CD4-positive, alpha-beta memory T cell (primary cell): ENCODE data around the gene ZSCAN2. TPM values are rescaled to one million over a fixed set of nuclear protein-coding genes. Genes with fewer than 3 reads are reported as not detected.

Experiments used
- CTCF ChIA-PET: fragments of 350-600 bp; sonication (Branson Sonifier 250); formaldehyde crosslinking; loops from one replicate; lab custom pipeline; 2021; ENCODE audit warnings: inconsistent platforms; ENCODE audit not compliant: partially characterized antibody; lab: Charles Lee
- POLR2A ChIA-PET: fragments of 350-600 bp; sonication (Branson Sonifier 250); formaldehyde crosslinking; loops from one replicate; lab custom pipeline; 2021; ENCODE audit not compliant: partially characterized antibody; lab: Charles Lee
- DNase-seq, 5 donors: peaks; one replicate each; pipeline versions ENCODE4 v3.0.0 to v3.0.0-alpha.2; 2020 to 2022; ENCODE audit warnings: mixed read lengths in 1 of 5
- H3K27ac ChIP-seq: one replicate; pipeline ENCODE4 v1.7.0; 2013; ENCODE audit warnings: low read depth, low read length
- H3K27me3 ChIP-seq: 2 replicates; pipeline ENCODE4 v1.7.0; 2013; ENCODE audit warnings: mild to moderate bottlenecking, low read length, moderate library complexity; ENCODE audit not compliant: insufficient read depth
- H3K36me3 ChIP-seq: 2 replicates; pipeline ENCODE4 v1.7.0; 2013; ENCODE audit warnings: mild to moderate bottlenecking, low read length, moderate library complexity; ENCODE audit not compliant: insufficient read depth
- H3K4me1 ChIP-seq: 2 replicates; pipeline ENCODE4 v1.7.0; 2013; ENCODE audit warnings: mild to moderate bottlenecking, low read length, moderate library complexity; ENCODE audit not compliant: insufficient read depth
- H3K4me3 ChIP-seq, 2 donors: one replicate each; pipeline ENCODE4 v1.7.0; 2013; ENCODE audit warnings: low read length in 2 of 2, mild to moderate bottlenecking in 1 of 2
- H3K9me3 ChIP-seq, 2 donors: one replicate each; pipeline ENCODE4 v1.7.0; 2013; ENCODE audit warnings: low read length in 2 of 2, control low read depth in 1 of 2; ENCODE audit not compliant: control insufficient read depth in 1 of 2
- H3K27ac Mint-ChIP-seq, 7 donors: one replicate each; pipeline ENCODE4 v1.8.0; 2020 to 2021; ENCODE audit warnings: mixed read lengths in 7 of 7, mild to moderate bottlenecking in 6 of 7, inconsistent platforms in 3 of 7, moderate library complexity in 3 of 7
- H3K27me3 Mint-ChIP-seq, 2 donors: one replicate each; pipeline ENCODE4 v1.8.0; 2020 to 2021; ENCODE audit warnings: mixed read lengths in 2 of 2
- H3K36me3 Mint-ChIP-seq, 2 donors: one replicate each; pipeline ENCODE4 v1.8.0; 2020 to 2021; ENCODE audit warnings: mixed read lengths in 2 of 2, inconsistent platforms in 1 of 2, mild to moderate bottlenecking in 1 of 2
- H3K4me1 Mint-ChIP-seq, 4 donors: one replicate each; pipeline ENCODE4 v1.8.0; 2020 to 2021; ENCODE audit warnings: mixed read lengths in 4 of 4, mild to moderate bottlenecking in 1 of 4
- H3K4me3 Mint-ChIP-seq, 8 donors: one replicate each; pipeline ENCODE4 v1.8.0; 2020 to 2021; ENCODE audit warnings: mixed read lengths in 8 of 8, mild to moderate bottlenecking in 7 of 8, moderate library complexity in 6 of 8, inconsistent platforms in 3 of 8
- H3K9me3 Mint-ChIP-seq, 8 donors: one replicate each; pipeline ENCODE4 v1.8.0; 2020 to 2021; ENCODE audit warnings: mixed read lengths in 8 of 8, mild to moderate bottlenecking in 5 of 8, inconsistent platforms in 3 of 8, moderate library complexity in 1 of 8
- intact Hi-C: fragments of 100-400 bp; cut with micrococcal nuclease; formaldehyde crosslinking; loops from one replicate; pipeline ENCODE4 v1.15.1; 2023
- polyA plus RNA-seq, 2 donors: library from polyadenylated mRNA; unstranded; fragments of 300-500 nt; fragmentation: Illumina TruSeq; gene quantifications; one replicate each; pipeline ENCODE4 v1.2.3, GENCODE V29; 2021
- total RNA-seq, 2 experiments: library from RNA; stranded (reverse); gene quantifications; one replicate each; pipeline ENCODE4 v1.2.3, GENCODE V29; 2021

ZSCAN2 gene
- total and polyA plus RNA-seq, 4 experiments from 2014 or later = 3.3 to 14.1 (median 7.9) TPM

DNA sequence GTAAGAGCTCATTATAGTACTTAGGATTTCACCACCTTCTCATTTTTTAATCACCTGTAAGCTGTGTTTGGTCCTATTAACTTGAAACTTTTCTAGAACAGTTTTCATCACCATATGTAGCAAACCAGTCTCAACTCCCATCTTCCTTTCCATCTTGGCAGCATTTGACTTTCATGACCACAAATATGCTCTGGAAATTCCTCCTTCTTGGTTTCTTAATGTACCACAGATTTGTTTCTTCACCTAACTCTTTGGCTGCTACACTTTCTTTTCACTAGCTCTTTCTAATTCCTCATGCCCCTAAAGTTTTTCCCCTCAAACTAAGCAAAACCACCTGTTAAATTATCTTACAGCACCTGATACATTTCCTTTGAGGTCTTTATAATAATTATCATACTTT is 70.4 kb downstream of the ZSCAN2 start:
- intact Hi-C loops = no loop called here
- H3K27ac Mint-ChIP-seq = peak overlapping the region in 3 of 7 donors; percentile 72 to 80 (median 78)
- peaks cover 34 to 68% of the 10 kb centered on the region in 2 donors for H3K36me3 Mint-ChIP-seq
- H3K4me3 ChIP-seq = no peak overlapping the region
- ChIA-PET POLR2A (interaction anchor here (1.2 to 1.5 kb wide), 2 partner anchors 44 to 64 kb away, joined by 4 to 5 read pairs; partner anchors contain the start of gene SEC11A), CTCF (interaction anchor here (1.4 to 1.5 kb wide), 2 partner anchors 11 to 64 kb away, joined by 4 to 5 read pairs; no protein-coding TSS in a partner anchor)
- H3K27me3 Mint-ChIP-seq = no peaks in the 10 kb centered on the region
- no peak overlapping the region for H3K27ac ChIP-seq
- peaks cover 0 to 10% (median 5%) of the 10 kb centered on the region in 4 donors for H3K4me1 Mint-ChIP-seq
- H3K4me3 Mint-ChIP-seq = no peak overlapping the region
- H3K4me1 ChIP-seq = no peaks in the 10 kb centered on the region
- no peaks in the 10 kb centered on the region for H3K9me3 ChIP-seq
- H3K27me3 ChIP-seq = no peaks in the 10 kb centered on the region
- no peak for DNase-seq
- H3K36me3 ChIP-seq = peaks cover 28% of the 10 kb centered on the region
- H3K9me3 Mint-ChIP-seq = no peaks in the 10 kb centered on the region

Other genes with a start within 250 kb of the ZSCAN2 start
- 10 to 100 TPM; 39.4 to 42.5 TPM for gene WDR73, start 53.3 kb downstream of the ZSCAN2 start, total RNA-seq
- 10 to 100 TPM; 13.3 to 18.4 TPM for gene WDR73, start 53.3 kb downstream of the ZSCAN2 start, polyA plus RNA-seq
- 1 to 10 TPM; 2.4 to 2.5 TPM for gene NMB, start 57.2 kb downstream of the ZSCAN2 start, total RNA-seq
- 1 to 10 TPM; 4.0 to 4.1 TPM for gene NMB, start 57.2 kb downstream of the ZSCAN2 start, polyA plus RNA-seq
- gene SEC11A, start 115.1 kb downstream of the ZSCAN2 start, total RNA-seq = 10 to 100 TPM; 85.0 to 86.8 TPM
- 100 to 1,000 TPM; 129 to 168 TPM for gene SEC11A, start 115.1 kb downstream of the ZSCAN2 start, polyA plus RNA-seq
- 10 to 100 TPM; 40.8 to 42.6 TPM for gene ZNF592, start 147.6 kb downstream of the ZSCAN2 start, total RNA-seq
- gene ZNF592, start 147.6 kb downstream of the ZSCAN2 start, polyA plus RNA-seq = 10 to 100 TPM in 1 of 2 donors, 1 to 10 TPM in 1; 1.7 to 13.5 TPM
- gene ALPK3, start 216.3 kb downstream of the ZSCAN2 start, total RNA-seq = under 1 TPM; 0.26 to 0.58 TPM
- gene ALPK3, start 216.3 kb downstream of the ZSCAN2 start, polyA plus RNA-seq = under 1 TPM in 1 of 2 donors, not detected in 1; 0.01 TPM